Activated CD4-positive, alpha-beta memory T cell treated with anti-CD3 and anti-CD28 coated beads, Interleukin-2, amount 10 ng/mL, durations not matched to agents 7 days and 5 days (primary cell): ENCODE results near the gene PRKN. TPM values are rescaled to one million over a fixed set of nuclear protein-coding genes. Genes with fewer than 3 reads are reported as not detected.

Source experiments
- CTCF ChIA-PET: fragments of 350-600 bp; sonication (Branson Sonifier 250); formaldehyde crosslinking; loops from one replicate; lab custom pipeline; 2021; ENCODE audit warnings: antibody characterized with exemption, inconsistent platforms; lab: Charles Lee
- POLR2A ChIA-PET: fragments of 350-600 bp; sonication (Branson Sonifier 250); formaldehyde crosslinking; loops from one replicate; lab custom pipeline; 2021; ENCODE audit warnings: antibody characterized with exemption; lab: Charles Lee
- DNase-seq: peaks from one replicate; pipeline ENCODE4 v3.0.0-alpha.2; 2020
- H3K27ac Mint-ChIP-seq: one replicate; pipeline ENCODE4 v1.8.0; 2021; ENCODE audit warnings: mild to moderate bottlenecking, mixed read lengths
- H3K27me3 Mint-ChIP-seq: one replicate; pipeline ENCODE4 v1.8.0; 2021; ENCODE audit warnings: mixed read lengths
- H3K36me3 Mint-ChIP-seq: one replicate; pipeline ENCODE4 v1.8.0; 2021; ENCODE audit warnings: low read depth, mixed read lengths
- H3K4me1 Mint-ChIP-seq: one replicate; pipeline ENCODE4 v1.8.0; 2021; ENCODE audit warnings: mixed read lengths
- H3K4me3 Mint-ChIP-seq: one replicate; pipeline ENCODE4 v1.8.0; 2021; ENCODE audit warnings: mild to moderate bottlenecking, mixed read lengths
- H3K9me3 Mint-ChIP-seq: one replicate; pipeline ENCODE4 v1.8.0; 2021; ENCODE audit warnings: mixed read lengths
- total RNA-seq, 2 experiments: library from RNA; stranded (reverse); gene quantifications; one replicate each; pipeline ENCODE4 v1.2.3, GENCODE V29; 2021

Gene PRKN
- total RNA-seq, 2 experiments from 2014 or later = 0.13 to 0.43 TPM

GRCh38 chr6:161424421-161424820 lies 1303.1 kb downstream of the PRKN start:
- ChIA-PET POLR2A (no interaction called here), CTCF (no interaction called here)
- Mint-ChIP-seq H3K4me1 (no peaks in the 10 kb centered on the region), H3K27ac (no peak overlapping the region), H3K4me3 (no peak overlapping the region), H3K27me3 (peaks cover 7% of the 10 kb centered on the region), H3K36me3 (no peaks in the 10 kb centered on the region), H3K9me3 (no peaks in the 10 kb centered on the region)
- DNase-seq = no peak

DNA sequence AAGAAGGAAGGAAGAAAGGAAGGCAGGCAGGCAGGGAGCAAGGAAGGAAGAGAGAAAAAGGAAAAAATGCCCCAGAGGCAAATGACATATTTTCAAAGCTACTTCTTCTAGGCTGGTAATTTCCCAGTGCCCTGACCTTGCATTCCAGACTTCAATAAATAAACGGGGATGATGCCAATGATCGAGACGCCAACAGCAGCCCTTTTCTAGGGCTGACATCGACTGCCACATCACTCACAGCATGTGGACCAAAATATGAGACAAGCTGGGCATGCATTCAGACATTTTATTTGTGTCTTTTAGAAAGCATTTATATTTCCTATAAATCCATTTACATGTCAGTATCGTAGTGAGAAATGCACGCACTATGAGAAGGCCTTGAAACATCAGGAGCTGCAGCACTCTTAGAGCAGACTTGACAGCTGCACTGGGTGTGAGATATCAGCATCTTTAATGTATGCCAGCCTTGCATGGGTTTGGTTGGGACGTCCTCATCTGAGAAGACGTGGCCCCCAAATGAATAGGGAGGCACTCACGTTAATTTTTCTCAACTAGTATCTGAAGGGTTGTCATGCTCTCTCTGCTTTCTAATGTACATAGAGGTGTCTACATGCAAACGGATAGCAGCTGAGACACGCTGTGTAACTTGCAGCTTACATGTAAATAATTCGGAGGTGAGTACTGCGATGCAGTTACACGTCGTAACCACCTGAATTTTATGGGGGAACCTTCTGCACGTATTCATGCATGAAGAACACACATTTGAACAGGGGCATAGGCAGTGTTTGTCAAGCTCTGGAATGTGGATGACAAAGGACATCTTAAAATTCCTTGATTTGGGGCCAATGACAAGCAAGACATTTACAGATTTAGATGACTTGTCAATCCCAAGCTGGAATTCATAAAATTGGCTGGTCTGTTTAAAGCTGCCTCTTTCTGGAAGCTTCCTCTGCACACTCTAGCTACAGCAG lies 1304.6 kb downstream of the PRKN start:
- no peak for DNase-seq
- Mint-ChIP-seq H3K9me3 (no peaks in the 10 kb centered on the region), H3K4me1 (no peaks in the 10 kb centered on the region), H3K36me3 (no peaks in the 10 kb centered on the region), H3K27ac (no peak overlapping the region), H3K4me3 (no peak overlapping the region), H3K27me3 (peaks cover 7% of the 10 kb centered on the region)
- CTCF ChIA-PET = no interaction called here
- POLR2A ChIA-PET = no interaction called here

DNA sequence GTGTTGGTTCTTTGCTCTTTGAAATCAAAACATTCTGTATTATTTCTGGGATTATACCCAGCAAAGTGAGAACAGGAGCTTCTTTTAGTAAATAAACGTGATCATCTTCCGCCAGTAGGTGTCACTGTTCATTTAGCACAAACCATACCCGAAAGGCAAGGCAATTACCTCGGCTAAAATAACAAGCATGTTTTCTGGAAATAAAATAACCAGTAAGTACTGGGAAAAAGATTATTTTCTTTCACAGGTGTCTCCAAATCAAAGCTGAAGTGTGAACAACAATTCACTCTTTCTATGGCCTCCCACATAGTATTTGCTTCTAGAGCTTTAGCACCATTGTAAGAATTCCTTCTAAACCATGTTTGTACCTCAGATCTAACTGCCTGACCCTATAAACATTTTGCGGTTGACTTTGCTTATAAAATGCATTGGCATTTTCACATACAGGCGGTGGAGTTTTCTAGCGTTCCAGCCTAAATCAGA lies 1309.1 kb downstream of the PRKN start:
- ChIA-PET POLR2A (interaction anchor here (1.1 kb wide), 1 partner anchor 24 kb away, joined by 5 read pairs; no protein-coding TSS in a partner anchor), CTCF (interaction anchor here (0.6 to 2.6 kb wide), 31 partner anchors 8 to 1012 kb away, joined by 3 to 42 read pairs (median 4); no protein-coding TSS in a partner anchor)
- DNase-seq = peak; percentile 27
- Mint-ChIP-seq H3K4me3 (no peak overlapping the region), H3K9me3 (no peaks in the 10 kb centered on the region), H3K27me3 (peaks cover 7% of the 10 kb centered on the region), H3K36me3 (no peaks in the 10 kb centered on the region), H3K27ac (no peak overlapping the region), H3K4me1 (no peaks in the 10 kb centered on the region)

DNA sequence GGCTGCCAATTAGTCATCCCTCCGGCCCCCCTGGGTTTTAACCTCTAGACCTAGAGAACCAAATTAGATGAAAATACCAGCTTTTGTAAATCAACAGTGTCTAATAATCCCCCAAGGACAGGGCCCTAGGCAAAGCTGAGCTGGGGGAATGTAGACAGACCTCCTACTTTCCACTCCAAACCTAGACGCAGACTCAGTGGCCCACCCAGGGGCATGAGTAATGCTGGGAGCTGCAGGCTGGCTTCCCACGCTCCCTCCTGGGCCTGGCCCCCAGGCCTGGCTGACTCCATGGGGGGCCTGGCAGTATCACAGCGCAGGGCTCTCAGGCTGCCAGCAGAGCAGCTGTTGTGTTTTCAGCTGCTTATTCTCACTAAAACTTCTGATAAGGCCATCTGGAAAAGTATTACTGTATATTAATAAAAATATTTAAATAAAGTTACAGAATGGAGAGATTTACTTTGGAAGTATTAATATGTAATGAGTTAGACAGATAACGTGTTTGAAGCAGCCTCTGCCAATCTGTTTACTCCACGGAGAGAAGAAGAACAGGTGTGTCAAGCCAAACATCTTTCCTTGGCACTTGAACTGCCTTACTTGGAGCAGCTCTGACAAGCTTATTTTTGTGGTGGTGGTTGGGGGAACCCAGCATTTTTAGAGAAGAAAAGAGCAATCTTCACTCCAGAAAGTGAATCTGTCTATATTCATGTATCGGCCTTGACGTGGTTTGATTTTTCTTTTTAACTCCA lies 1309.7 kb downstream of the PRKN start:
- peaks cover 7% of the 10 kb centered on the region for H3K27me3 Mint-ChIP-seq
- ChIA-PET POLR2A (interaction anchor here (1.1 kb wide), 1 partner anchor 24 kb away, joined by 5 read pairs; no protein-coding TSS in a partner anchor), CTCF (interaction anchor here (0.6 to 2.6 kb wide), 31 partner anchors 8 to 1013 kb away, joined by 3 to 42 read pairs (median 4); no protein-coding TSS in a partner anchor)
- H3K9me3 Mint-ChIP-seq = no peaks in the 10 kb centered on the region
- H3K27ac Mint-ChIP-seq = no peak overlapping the region
- H3K4me1 Mint-ChIP-seq = no peaks in the 10 kb centered on the region
- H3K36me3 Mint-ChIP-seq = no peaks in the 10 kb centered on the region
- no peak for DNase-seq
- H3K4me3 Mint-ChIP-seq = no peak overlapping the region

- H3K4me1 Mint-ChIP-seq = no peaks in the 10 kb centered on the region
- H3K27ac Mint-ChIP-seq = no peak overlapping the region
- POLR2A ChIA-PET = no interaction called here
Observed at GRCh38 chr6:161415302-161415855, 1312.2 kb downstream of the PRKN start.

DNA sequence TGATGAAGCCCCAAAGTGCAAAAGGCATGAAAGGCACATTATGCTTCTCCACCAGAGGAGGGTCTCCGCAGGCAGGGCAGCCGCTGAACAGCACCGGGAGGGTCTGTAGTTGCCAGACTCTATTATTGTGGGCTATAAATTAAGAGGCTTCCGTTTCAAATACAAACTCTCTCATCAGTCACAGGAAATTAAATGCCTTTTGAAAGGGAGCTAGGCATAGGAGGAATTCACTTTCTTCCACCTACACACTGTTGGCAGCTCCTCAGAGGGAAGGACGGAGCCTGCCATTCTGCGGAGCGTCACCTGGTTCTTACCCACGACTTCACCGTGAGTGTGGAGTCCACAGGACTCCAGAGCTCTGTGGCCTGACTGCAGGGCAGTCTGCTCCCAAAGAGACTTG lies 1312.9 kb downstream of the PRKN start:
- Mint-ChIP-seq H3K27ac (no peak overlapping the region), H3K36me3 (no peaks in the 10 kb centered on the region), H3K27me3 (peaks cover 3% of the 10 kb centered on the region), H3K4me3 (no peak overlapping the region), H3K9me3 (no peaks in the 10 kb centered on the region), H3K4me1 (no peaks in the 10 kb centered on the region)
- ChIA-PET CTCF (no interaction called here), POLR2A (no interaction called here)
- no peak for DNase-seq

More at GRCh38 chr6:161415302-161415855, 1312.2 kb downstream of the PRKN start:
- DNase-seq = no peak
- H3K9me3 Mint-ChIP-seq = no peaks in the 10 kb centered on the region
- H3K27me3 Mint-ChIP-seq = peaks cover 3% of the 10 kb centered on the region
- H3K36me3 Mint-ChIP-seq = no peaks in the 10 kb centered on the region
- CTCF ChIA-PET = no interaction called here
- no peak overlapping the region for H3K4me3 Mint-ChIP-seq

GRCh38 chr6:161414180-161414579 lies 1313.4 kb downstream of the PRKN start:
- DNase-seq = no peak
- Mint-ChIP-seq H3K27ac (no peak overlapping the region), H3K4me1 (no peaks in the 10 kb centered on the region), H3K27me3 (peaks cover 3% of the 10 kb centered on the region), H3K9me3 (no peaks in the 10 kb centered on the region), H3K4me3 (no peak overlapping the region), H3K36me3 (no peaks in the 10 kb centered on the region)
- ChIA-PET POLR2A (no interaction called here), CTCF (no interaction called here)

- POLR2A ChIA-PET = no interaction called here
- CTCF ChIA-PET = no interaction called here
Observed at GRCh38 chr6:161413355-161413771, 1314.2 kb downstream of the PRKN start.

GRCh38 chr6:161412795-161413194 lies 1314.8 kb downstream of the PRKN start:
- Mint-ChIP-seq H3K27me3 (peaks cover 3% of the 10 kb centered on the region), H3K4me3 (no peak overlapping the region), H3K9me3 (no peaks in the 10 kb centered on the region), H3K36me3 (no peaks in the 10 kb centered on the region), H3K27ac (no peak overlapping the region), H3K4me1 (no peaks in the 10 kb centered on the region)
- CTCF ChIA-PET = no interaction called here
- DNase-seq = no peak
- POLR2A ChIA-PET = interaction anchor here (0.7 kb wide), 1 partner anchor 82 kb away, joined by 3 read pairs; no protein-coding TSS in a partner anchor

More at GRCh38 chr6:161413355-161413771, 1314.2 kb downstream of the PRKN start:
- H3K4me1 Mint-ChIP-seq = no peaks in the 10 kb centered on the region
- H3K27me3 Mint-ChIP-seq = peaks cover 3% of the 10 kb centered on the region
- H3K36me3 Mint-ChIP-seq = no peaks in the 10 kb centered on the region
- H3K27ac Mint-ChIP-seq = no peak overlapping the region
- no peak for DNase-seq
- no peaks in the 10 kb centered on the region for H3K9me3 Mint-ChIP-seq
- H3K4me3 Mint-ChIP-seq = no peak overlapping the region

GRCh38 chr6:161411265-161411944 lies 1316.2 kb downstream of the PRKN start:
- H3K9me3 Mint-ChIP-seq = no peaks in the 10 kb centered on the region
- H3K27me3 Mint-ChIP-seq = peaks cover 3% of the 10 kb centered on the region
- ChIA-PET CTCF (no interaction called here), POLR2A (no interaction called here)
- no peak overlapping the region for H3K4me3 Mint-ChIP-seq
- no peaks in the 10 kb centered on the region for H3K4me1 Mint-ChIP-seq
- no peak for DNase-seq
- no peaks in the 10 kb centered on the region for H3K36me3 Mint-ChIP-seq
- H3K27ac Mint-ChIP-seq = no peak overlapping the region

DNA sequence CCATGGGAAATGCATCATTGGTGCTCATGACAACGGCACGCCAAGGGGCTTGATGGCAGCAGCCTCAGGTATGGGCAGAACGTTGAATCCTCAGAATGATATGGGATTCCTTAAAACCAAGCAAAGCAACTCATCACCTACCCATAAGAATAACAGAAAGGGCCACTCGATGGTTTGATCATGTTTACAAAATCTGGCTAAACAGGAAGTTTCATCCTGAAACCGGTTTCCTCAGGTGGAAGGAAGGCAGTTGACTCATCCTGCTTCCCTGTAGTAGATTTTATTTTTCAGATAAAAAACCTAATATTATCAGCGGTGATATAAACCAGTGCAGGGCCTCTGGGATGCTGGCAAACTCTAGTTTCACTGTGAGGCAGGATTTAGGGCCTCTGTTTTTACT lies 1316.8 kb downstream of the PRKN start:
- H3K4me1 Mint-ChIP-seq = no peaks in the 10 kb centered on the region
- no peak for DNase-seq
- no peaks in the 10 kb centered on the region for H3K9me3 Mint-ChIP-seq
- ChIA-PET CTCF (interaction anchor here (1.3 kb wide), 1 partner anchor 8 kb away, joined by 6 read pairs; no protein-coding TSS in a partner anchor), POLR2A (no interaction called here)
- no peak overlapping the region for H3K27ac Mint-ChIP-seq
- peaks cover 3% of the 10 kb centered on the region for H3K27me3 Mint-ChIP-seq
- no peaks in the 10 kb centered on the region for H3K36me3 Mint-ChIP-seq
- no peak overlapping the region for H3K4me3 Mint-ChIP-seq

GRCh38 chr6:161410076-161410475 lies 1317.5 kb downstream of the PRKN start:
- H3K27ac Mint-ChIP-seq = no peak overlapping the region
- H3K27me3 Mint-ChIP-seq = peaks cover 3% of the 10 kb centered on the region
- ChIA-PET POLR2A (no interaction called here), CTCF (interaction anchor here (1.3 kb wide), 1 partner anchor 8 kb away, joined by 6 read pairs; no protein-coding TSS in a partner anchor)
- no peak overlapping the region for H3K4me3 Mint-ChIP-seq
- H3K36me3 Mint-ChIP-seq = no peaks in the 10 kb centered on the region
- H3K4me1 Mint-ChIP-seq = no peaks in the 10 kb centered on the region
- H3K9me3 Mint-ChIP-seq = no peaks in the 10 kb centered on the region
- DNase-seq = no peak
